Vagina (tissue), 2 donors: Measurements from ENCODE around the gene SAMD9.

ENCODE experiments used
- POLR2A ChIP-seq, 2 donors: fragments of 450-650 bp; IDR thresholded peaks; one replicate each; pipeline ENCODE4 v1.6.1; 2017; ENCODE audit warnings: antibody characterized with exemption in 2 of 2, mild to moderate bottlenecking in 2 of 2, moderate library complexity in 2 of 2
- TF ChIP-seq, protein P1 (sequence below), 3 experiments: fragments of 450-650 bp in 2 of 3; fragments of 200-600 bp in 1 of 3; sonication (generic) in 1 of 3; IDR thresholded peaks; one replicate each; pipeline ENCODE4 v1.5.1; 2017 to 2019; ENCODE audit warnings: antibody characterized with exemption in 3 of 3, mild to moderate bottlenecking in 2 of 3, moderate library complexity in 2 of 3

DNA sequence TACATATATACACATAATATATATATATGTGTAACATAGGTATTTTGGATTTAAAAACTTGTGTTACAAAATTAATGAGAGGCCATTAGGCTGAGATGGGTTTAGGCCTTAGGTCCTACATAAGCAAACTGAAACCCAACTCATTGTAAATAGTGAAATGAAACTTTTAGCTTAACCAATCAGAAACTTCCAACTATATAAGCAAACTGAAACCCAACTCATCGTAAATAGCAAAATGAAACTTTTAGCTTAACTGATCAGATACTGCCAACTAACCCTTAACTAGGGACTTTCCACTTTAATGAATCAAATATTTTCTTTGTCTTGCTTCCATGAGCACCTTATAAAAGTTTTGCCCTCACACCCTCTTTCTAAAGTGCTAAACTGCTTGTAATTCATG, 47.7 kb upstream of the SAMD9 start:
- TF ChIP-seq, protein P1, sequence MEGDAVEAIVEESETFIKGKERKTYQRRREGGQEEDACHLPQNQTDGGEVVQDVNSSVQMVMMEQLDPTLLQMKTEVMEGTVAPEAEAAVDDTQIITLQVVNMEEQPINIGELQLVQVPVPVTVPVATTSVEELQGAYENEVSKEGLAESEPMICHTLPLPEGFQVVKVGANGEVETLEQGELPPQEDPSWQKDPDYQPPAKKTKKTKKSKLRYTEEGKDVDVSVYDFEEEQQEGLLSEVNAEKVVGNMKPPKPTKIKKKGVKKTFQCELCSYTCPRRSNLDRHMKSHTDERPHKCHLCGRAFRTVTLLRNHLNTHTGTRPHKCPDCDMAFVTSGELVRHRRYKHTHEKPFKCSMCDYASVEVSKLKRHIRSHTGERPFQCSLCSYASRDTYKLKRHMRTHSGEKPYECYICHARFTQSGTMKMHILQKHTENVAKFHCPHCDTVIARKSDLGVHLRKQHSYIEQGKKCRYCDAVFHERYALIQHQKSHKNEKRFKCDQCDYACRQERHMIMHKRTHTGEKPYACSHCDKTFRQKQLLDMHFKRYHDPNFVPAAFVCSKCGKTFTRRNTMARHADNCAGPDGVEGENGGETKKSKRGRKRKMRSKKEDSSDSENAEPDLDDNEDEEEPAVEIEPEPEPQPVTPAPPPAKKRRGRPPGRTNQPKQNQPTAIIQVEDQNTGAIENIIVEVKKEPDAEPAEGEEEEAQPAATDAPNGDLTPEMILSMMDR (IDR thresholded peaks at IDR 0.05), result no peak
- no peak for TF ChIP-seq POLR2A (IDR thresholded peaks at IDR 0.05)
